Left ventricle myocardium inferior (tissue), 1 donor: ENCODE measurements around the gene NELL1. TPM values are rescaled to one million over a fixed set of nuclear protein-coding genes. Genes with fewer than 3 reads are reported as not detected.

Experiments used
- total RNA-seq: library from RNA; stranded (reverse); fragmentation: NEBNext Ultra II Directional; extraction: Animal tissue kit (Norgen Biotek cat#: 25700); gene quantifications from one replicate; pipeline ENCODE4 v1.2.1, GENCODE V29; 2021
- donor health status: DM: no; HTN: yes; CAD: no; lungs with severe emphysema.

The NELL1 gene
- total RNA-seq, 1 donor from 2014 or later = not detected

Other genes starting within 250 kb of the NELL1 start
- not detected for gene SLC6A5, start 70.0 kb upstream of the NELL1 start, total RNA-seq